DMS153 (cell line): Measurements from ENCODE around the gene PSMD5.
A peak's percentile ranks its signal among the peaks of the same experiment; 100 is the strongest.

Experiments used
- DNase-seq: peaks from one replicate; lab custom pipeline; 2025; lab: John Stamatoyannopoulos, UW

PSMD5 gene

GRCh38 chr9:120875195-120875565 is 32.5 kb upstream of the PSMD5 start:
- DNase-seq, result no peak

- DNase-seq, result no peak
Measured at GRCh38 chr9:120874226-120875194, 31.8 kb upstream of the PSMD5 start.

- DNase-seq, result peak; percentile 54
Measured at GRCh38 chr9:120873512-120873911, 30.8 kb upstream of the PSMD5 start.

GRCh38 chr9:120872791-120873502 is 30.2 kb upstream of the PSMD5 start:
- no peak for DNase-seq

- DNase-seq, result no peak
Measured at GRCh38 chr9:120870206-120870605, 27.5 kb upstream of the PSMD5 start.

- DNase-seq, result no peak
Measured at GRCh38 chr9:120869726-120870125, 27.0 kb upstream of the PSMD5 start.

GRCh38 chr9:120869360-120869687 is 26.6 kb upstream of the PSMD5 start:
- DNase-seq, result no peak

- DNase-seq, result peak; percentile 97
Measured at GRCh38 chr9:120868676-120869359, 26.1 kb upstream of the PSMD5 start.

- no peak for DNase-seq
Measured at GRCh38 chr9:120868339-120868675, 25.6 kb upstream of the PSMD5 start.

- DNase-seq, result no peak
Measured at GRCh38 chr9:120867676-120868338, 25.1 kb upstream of the PSMD5 start.

GRCh38 chr9:120866651-120867050 is 23.9 kb upstream of the PSMD5 start:
- no peak for DNase-seq

- no peak for DNase-seq
Measured at GRCh38 chr9:120865809-120866208, 23.1 kb upstream of the PSMD5 start.

- no peak for DNase-seq
Measured at GRCh38 chr9:120865176-120865575, 22.5 kb upstream of the PSMD5 start.

GRCh38 chr9:120864719-120865118 is 22.0 kb upstream of the PSMD5 start:
- DNase-seq, result no peak

GRCh38 chr9:120863833-120864232 is 21.1 kb upstream of the PSMD5 start:
- DNase-seq, result no peak

GRCh38 chr9:120862452-120862851 is 19.7 kb upstream of the PSMD5 start:
- DNase-seq, result no peak

GRCh38 chr9:120861935-120862334 is 19.2 kb upstream of the PSMD5 start:
- DNase-seq, result no peak

- no peak for DNase-seq
Measured at GRCh38 chr9:120860083-120860482, 17.4 kb upstream of the PSMD5 start.

GRCh38 chr9:120859361-120859760 is 16.6 kb upstream of the PSMD5 start:
- DNase-seq, result no peak

- DNase-seq, result no peak
Measured at GRCh38 chr9:120857902-120858301, 15.2 kb upstream of the PSMD5 start.

GRCh38 chr9:120857481-120857880 is 14.8 kb upstream of the PSMD5 start:
- peak; percentile 46 for DNase-seq

- peak; percentile 59 for DNase-seq
Measured at GRCh38 chr9:120856700-120857099, 14.0 kb upstream of the PSMD5 start.
